ENCODE data around the gene AS3MT.
A peak's percentile ranks its signal among the peaks of the same experiment; 100 is the strongest.

The AS3MT gene

DNA sequence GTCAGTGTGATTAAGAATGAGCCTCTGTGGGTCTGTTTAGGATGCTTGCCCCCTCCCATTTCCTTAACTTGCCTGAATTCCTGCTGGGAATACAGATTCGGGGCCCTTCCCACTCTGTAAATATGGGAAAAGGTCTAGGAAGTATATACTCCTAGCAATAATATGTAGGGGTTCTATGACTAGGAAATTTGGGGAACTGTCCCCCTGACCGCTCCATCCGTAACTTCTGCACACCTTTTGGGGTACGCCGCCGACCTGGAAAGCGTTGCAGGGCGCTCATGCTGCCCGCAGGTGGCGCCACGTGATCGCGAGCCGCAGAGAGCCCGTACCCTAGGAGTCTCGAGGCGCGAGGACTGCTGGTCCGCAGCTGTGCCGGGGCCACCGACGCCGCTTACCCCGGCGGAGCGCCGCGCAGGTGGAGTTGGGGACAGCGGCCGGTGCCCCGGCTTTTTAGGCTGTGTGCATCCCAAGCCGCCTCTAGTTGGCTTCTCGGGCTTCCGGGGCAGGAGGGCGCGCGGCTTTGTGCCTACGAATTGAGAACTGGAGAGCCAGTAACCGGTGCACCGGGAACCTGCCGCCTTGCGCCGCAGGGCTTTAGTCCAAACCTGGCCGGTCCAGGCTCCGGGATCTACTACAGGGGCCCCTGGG lies 48.2 kb downstream of the AS3MT start (continued):
- TF ChIP-seq, protein P1, sequence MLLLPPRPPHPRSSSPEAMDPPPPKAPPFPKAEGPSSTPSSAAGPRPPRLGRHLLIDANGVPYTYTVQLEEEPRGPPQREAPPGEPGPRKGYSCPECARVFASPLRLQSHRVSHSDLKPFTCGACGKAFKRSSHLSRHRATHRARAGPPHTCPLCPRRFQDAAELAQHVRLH (tag by site-specific recombination; IDR thresholded peaks at IDR 0.05) = 0 out of 2 replicates have a peak, but pooled peaks have one; percentile 27
- TF ChIP-seq ZEB2 (tag by site-specific recombination; IDR thresholded peaks at IDR 0.05) (peak; percentile 100), ZNF785 (tag by site-specific recombination; IDR thresholded peaks at IDR 0.05) (no peak), ZNF394 (tag by site-specific recombination; IDR thresholded peaks at IDR 0.05; ENCODE audit: borderline replicate concordance) (no peak), YY2 (tag by site-specific recombination; IDR thresholded peaks at IDR 0.05) (no peak), WT1 (tag by site-specific recombination; IDR thresholded peaks at IDR 0.05) (peak; percentile 43; the same call in 1 of the 2 replicates), ZFHX2 (tag by site-specific recombination; conservative IDR thresholded peaks at IDR 0.05) (no peak), ZNF350 (tag by site-specific recombination; IDR thresholded peaks at IDR 0.05) (no peak), ZNF423 (tag by site-specific recombination; IDR thresholded peaks at IDR 0.05) (peak; percentile 62; the same call in 1 of the 2 replicates), ZNF266 (tag by site-specific recombination; IDR thresholded peaks at IDR 0.05; ENCODE audit: low read depth) (no peak), ZXDB (tag by site-specific recombination; IDR thresholded peaks at IDR 0.05) (peak; percentile 99), ZNF549 (tag by site-specific recombination; IDR thresholded peaks at IDR 0.05) (no peak), ZNF530 (tag by site-specific recombination; IDR thresholded peaks at IDR 0.05; ENCODE audit: low read depth) (no peak), ZBTB7A (tag by site-specific recombination; IDR thresholded peaks at IDR 0.05; ENCODE audit: low read depth) (peak; percentile 83; the same call in 1 of the 2 replicates), ZNF529 (tag by site-specific recombination; IDR thresholded peaks at IDR 0.05; ENCODE audit: insufficient replicate concordance) (no peak), ZNF658 (tag by site-specific recombination; IDR thresholded peaks at IDR 0.05) (no peak), ZNF544 (tag by site-specific recombination; IDR thresholded peaks at IDR 0.05) (no peak), ZNF571 (tag by site-specific recombination; IDR thresholded peaks at IDR 0.05) (no peak), ZSCAN30 (tag by site-specific recombination; IDR thresholded peaks at IDR 0.05) (peak; percentile 96; the same call in 1 of the 2 replicates), ZNF354C (tag by site-specific recombination; IDR thresholded peaks at IDR 0.05; ENCODE audit: borderline replicate concordance, low read depth) (no peak)
- TF ChIP-seq, protein P2, sequence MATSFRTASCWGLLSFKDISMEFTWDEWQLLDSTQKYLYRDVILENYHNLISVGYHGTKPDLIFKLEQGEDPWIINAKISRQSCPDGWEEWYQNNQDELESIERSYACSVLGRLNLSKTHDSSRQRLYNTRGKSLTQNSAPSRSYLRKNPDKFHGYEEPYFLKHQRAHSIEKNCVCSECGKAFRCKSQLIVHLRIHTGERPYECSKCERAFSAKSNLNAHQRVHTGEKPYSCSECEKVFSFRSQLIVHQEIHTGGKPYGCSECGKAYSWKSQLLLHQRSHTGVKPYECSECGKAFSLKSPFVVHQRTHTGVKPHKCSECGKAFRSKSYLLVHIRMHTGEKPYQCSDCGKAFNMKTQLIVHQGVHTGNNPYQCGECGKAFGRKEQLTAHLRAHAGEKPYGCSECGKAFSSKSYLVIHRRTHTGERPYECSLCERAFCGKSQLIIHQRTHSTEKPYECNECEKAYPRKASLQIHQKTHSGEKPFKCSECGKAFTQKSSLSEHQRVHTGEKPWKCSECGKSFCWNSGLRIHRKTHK (tag by site-specific recombination; IDR thresholded peaks at IDR 0.05) = no peak
- TF ChIP-seq, protein P3, sequence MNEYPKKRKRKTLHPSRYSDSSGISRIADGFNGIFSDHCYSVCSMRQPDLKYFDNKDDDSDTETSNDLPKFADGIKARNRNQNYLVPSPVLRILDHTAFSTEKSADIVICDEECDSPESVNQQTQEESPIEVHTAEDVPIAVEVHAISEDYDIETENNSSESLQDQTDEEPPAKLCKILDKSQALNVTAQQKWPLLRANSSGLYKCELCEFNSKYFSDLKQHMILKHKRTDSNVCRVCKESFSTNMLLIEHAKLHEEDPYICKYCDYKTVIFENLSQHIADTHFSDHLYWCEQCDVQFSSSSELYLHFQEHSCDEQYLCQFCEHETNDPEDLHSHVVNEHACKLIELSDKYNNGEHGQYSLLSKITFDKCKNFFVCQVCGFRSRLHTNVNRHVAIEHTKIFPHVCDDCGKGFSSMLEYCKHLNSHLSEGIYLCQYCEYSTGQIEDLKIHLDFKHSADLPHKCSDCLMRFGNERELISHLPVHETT (tag by site-specific recombination; IDR thresholded peaks at IDR 0.05) = peak; percentile 82
- TF ChIP-seq, protein P4, sequence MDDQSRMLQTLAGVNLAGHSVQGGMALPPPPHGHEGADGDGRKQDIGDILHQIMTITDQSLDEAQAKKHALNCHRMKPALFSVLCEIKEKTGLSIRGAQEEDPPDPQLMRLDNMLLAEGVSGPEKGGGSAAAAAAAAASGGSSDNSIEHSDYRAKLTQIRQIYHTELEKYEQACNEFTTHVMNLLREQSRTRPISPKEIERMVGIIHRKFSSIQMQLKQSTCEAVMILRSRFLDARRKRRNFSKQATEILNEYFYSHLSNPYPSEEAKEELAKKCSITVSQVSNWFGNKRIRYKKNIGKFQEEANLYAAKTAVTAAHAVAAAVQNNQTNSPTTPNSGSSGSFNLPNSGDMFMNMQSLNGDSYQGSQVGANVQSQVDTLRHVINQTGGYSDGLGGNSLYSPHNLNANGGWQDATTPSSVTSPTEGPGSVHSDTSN (CRISPR knock-in tag; IDR thresholded peaks at IDR 0.05) = peak; percentile 74
- TF ChIP-seq, protein P5, sequence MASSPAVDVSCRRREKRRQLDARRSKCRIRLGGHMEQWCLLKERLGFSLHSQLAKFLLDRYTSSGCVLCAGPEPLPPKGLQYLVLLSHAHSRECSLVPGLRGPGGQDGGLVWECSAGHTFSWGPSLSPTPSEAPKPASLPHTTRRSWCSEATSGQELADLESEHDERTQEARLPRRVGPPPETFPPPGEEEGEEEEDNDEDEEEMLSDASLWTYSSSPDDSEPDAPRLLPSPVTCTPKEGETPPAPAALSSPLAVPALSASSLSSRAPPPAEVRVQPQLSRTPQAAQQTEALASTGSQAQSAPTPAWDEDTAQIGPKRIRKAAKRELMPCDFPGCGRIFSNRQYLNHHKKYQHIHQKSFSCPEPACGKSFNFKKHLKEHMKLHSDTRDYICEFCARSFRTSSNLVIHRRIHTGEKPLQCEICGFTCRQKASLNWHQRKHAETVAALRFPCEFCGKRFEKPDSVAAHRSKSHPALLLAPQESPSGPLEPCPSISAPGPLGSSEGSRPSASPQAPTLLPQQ (tag by site-specific recombination; IDR thresholded peaks at IDR 0.05) = peak; percentile 85
- TF ChIP-seq, protein P6, sequence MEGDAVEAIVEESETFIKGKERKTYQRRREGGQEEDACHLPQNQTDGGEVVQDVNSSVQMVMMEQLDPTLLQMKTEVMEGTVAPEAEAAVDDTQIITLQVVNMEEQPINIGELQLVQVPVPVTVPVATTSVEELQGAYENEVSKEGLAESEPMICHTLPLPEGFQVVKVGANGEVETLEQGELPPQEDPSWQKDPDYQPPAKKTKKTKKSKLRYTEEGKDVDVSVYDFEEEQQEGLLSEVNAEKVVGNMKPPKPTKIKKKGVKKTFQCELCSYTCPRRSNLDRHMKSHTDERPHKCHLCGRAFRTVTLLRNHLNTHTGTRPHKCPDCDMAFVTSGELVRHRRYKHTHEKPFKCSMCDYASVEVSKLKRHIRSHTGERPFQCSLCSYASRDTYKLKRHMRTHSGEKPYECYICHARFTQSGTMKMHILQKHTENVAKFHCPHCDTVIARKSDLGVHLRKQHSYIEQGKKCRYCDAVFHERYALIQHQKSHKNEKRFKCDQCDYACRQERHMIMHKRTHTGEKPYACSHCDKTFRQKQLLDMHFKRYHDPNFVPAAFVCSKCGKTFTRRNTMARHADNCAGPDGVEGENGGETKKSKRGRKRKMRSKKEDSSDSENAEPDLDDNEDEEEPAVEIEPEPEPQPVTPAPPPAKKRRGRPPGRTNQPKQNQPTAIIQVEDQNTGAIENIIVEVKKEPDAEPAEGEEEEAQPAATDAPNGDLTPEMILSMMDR (tag by site-specific recombination; IDR thresholded peaks at IDR 0.05) = peak; percentile 98
- TF ChIP-seq, protein P7, sequence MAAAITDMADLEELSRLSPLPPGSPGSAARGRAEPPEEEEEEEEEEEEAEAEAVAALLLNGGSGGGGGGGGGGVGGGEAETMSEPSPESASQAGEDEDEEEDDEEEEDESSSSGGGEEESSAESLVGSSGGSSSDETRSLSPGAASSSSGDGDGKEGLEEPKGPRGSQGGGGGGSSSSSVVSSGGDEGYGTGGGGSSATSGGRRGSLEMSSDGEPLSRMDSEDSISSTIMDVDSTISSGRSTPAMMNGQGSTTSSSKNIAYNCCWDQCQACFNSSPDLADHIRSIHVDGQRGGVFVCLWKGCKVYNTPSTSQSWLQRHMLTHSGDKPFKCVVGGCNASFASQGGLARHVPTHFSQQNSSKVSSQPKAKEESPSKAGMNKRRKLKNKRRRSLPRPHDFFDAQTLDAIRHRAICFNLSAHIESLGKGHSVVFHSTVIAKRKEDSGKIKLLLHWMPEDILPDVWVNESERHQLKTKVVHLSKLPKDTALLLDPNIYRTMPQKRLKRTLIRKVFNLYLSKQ (tag by site-specific recombination; IDR thresholded peaks at IDR 0.05; ENCODE audit: borderline replicate concordance) = no peak
